Transverse colon (tissue), 4 donors: Measurements from ENCODE around the gene PRRT1. TPM values are rescaled to one million over a fixed set of nuclear protein-coding genes. Genes with fewer than 3 reads are reported as not detected.

Experiments used
- DNase-seq: peaks from one replicate; pipeline ENCODE4 v3.0.0-alpha.2; 2019
- H3K27ac ChIP-seq, 4 donors: fragments of 200-600 bp; sonication (generic); 2 replicates each; pipeline ENCODE4 v1.5.1; 2016 to 2018; ENCODE audit warnings: inconsistent platforms in 4 of 4
- H3K27me3 ChIP-seq: fragments of 200-600 bp; sonication (generic); 2 replicates; pipeline ENCODE4 v1.5.1; 2017; ENCODE audit warnings: inconsistent platforms
- H3K36me3 ChIP-seq, 4 donors: fragments of 200-600 bp; sonication (generic); 2 replicates each; pipeline ENCODE4 v1.5.1; 2017 to 2019; ENCODE audit warnings: inconsistent platforms in 4 of 4
- H3K4me1 ChIP-seq, 4 donors: fragments of 200-600 bp; sonication (generic); 2 replicates each; pipeline ENCODE4 v1.5.1; 2017 to 2020; ENCODE audit warnings: inconsistent platforms in 4 of 4
- H3K4me3 ChIP-seq, 4 donors: fragments of 200-600 bp; sonication (generic); 1 replicate in 1 of 4; 2 replicates in 3 of 4; pipeline versions ENCODE4 v1.5.1 to v1.6.1; 2017 to 2019; ENCODE audit warnings: inconsistent platforms in 4 of 4
- H3K9me3 ChIP-seq, 2 donors: fragments of 200-600 bp; sonication (generic); 2 replicates each; pipeline ENCODE4 v1.5.1; 2017 to 2019; ENCODE audit warnings: inconsistent platforms in 2 of 2
- CTCF ChIP-seq, 5 experiments: fragments of 200-600 bp in 3 of 5; fragments of 450-650 bp in 2 of 5; sonication (generic) in 3 of 5; IDR thresholded peaks; 1 replicate in 2 of 5; 2 replicates in 3 of 5; pipeline ENCODE4 v1.5.1; 2016 to 2017; ENCODE audit warnings: antibody characterized with exemption in 5 of 5, inconsistent platforms in 3 of 5, mild to moderate bottlenecking in 2 of 5, moderate library complexity in 1 of 5
- EP300 ChIP-seq: sonication (generic); formaldehyde crosslinking; IDR thresholded peaks from one replicate; pipeline ENCODE4 v1.6.1; 2017; ENCODE audit warnings: antibody characterized with exemption, low read depth
- POLR2A ChIP-seq: fragments of 450-650 bp; IDR thresholded peaks from one replicate; pipeline ENCODE4 v1.6.1; 2016; ENCODE audit warnings: antibody characterized with exemption, mild to moderate bottlenecking, moderate library complexity
- POLR2AphosphoS5 ChIP-seq, 3 donors: sonication (generic); formaldehyde crosslinking; IDR thresholded peaks; one replicate each; pipeline ENCODE4 v1.6.1; 2016; ENCODE audit warnings: antibody characterized with exemption in 3 of 3
- WGBS, 2 donors: methylation state at CpG; one replicate each; pipeline ENCODE4 v1.1.5; 2018; ENCODE audit warnings: low coverage in 1 of 2; 5-methylcytosine and 5-hydroxymethylcytosine counted together
- in situ Hi-C, 4 donors: fragments of 200-750 bp; cut with MboI; loops; one replicate each; pipeline versions ENCODE4 v1.15.0 to v1.15.1; 2017; ENCODE audit warnings: low sequenced_read_pairs in 3 of 4, low pct_ligation_motif_present in 1 of 4, low pct_unique_long_range_greater_than_20kb in 1 of 4
- intact Hi-C: fragments of 100-400 bp; cut with DNase I; formaldehyde crosslinking; loops from one replicate; pipeline ENCODE4 v1.15.1; 2023; ENCODE audit warnings: low total_unique reads
- total RNA-seq, 4 donors: library from RNA; depleted of rRNA; stranded (reverse); fragments of >200 nt; gene quantifications; one replicate each; pipeline ENCODE4 v1.1.0, GENCODE V29; 2016

The PRRT1 gene
- total RNA-seq, 4 donors from 2014 or later, result 2.4 to 2.7 TPM; not detected in 2

- intact Hi-C loops (loop anchor here (5.0 kb wide), 1 partner anchor 498 kb away; the partner anchor contains the start of gene BAG6), in situ Hi-C loops (no loop called here)
- Histone ChIP-seq H3K4me3 (peak overlapping the region in 1 of 4 donors; percentile 68), H3K9me3 (no peaks in the 10 kb centered on the region), H3K27ac (peak overlapping the region in 2 of 4 donors; percentile 42 to 89), H3K27me3 (peaks cover 13% of the 10 kb centered on the region), H3K4me1 (peaks cover 6 to 35% (median 31%) of the 10 kb centered on the region in 4 donors), H3K36me3 (no peaks in the 10 kb centered on the region)
- TF ChIP-seq EP300, result no peak
- TF ChIP-seq CTCF (IDR thresholded peaks at IDR 0.05), result no peak
- TF ChIP-seq POLR2AphosphoS5 (IDR thresholded peaks at IDR 0.05), result no peak
- no peak for TF ChIP-seq POLR2A
- 62 to 70% methylated on average over 15 to 46 of the region's 55 CpGs for WGBS, 2 donors
- DNase-seq, result no peak
Measured at GRCh38 chr6:32149932-32150870, 1.5 kb downstream of the PRRT1 start.

GRCh38 chr6:32149092-32149755 is 2.5 kb downstream of the PRRT1 start:
- H3K27ac ChIP-seq, result no peak overlapping the region
- TF ChIP-seq POLR2AphosphoS5 (IDR thresholded peaks at IDR 0.05), result no peak
- no peak for TF ChIP-seq POLR2A
- no peak for TF ChIP-seq CTCF (IDR thresholded peaks at IDR 0.05)
- no peak for TF ChIP-seq EP300
- intact Hi-C loops, result no loop called here
- no peak for DNase-seq
- no peaks in the 10 kb centered on the region for H3K36me3 ChIP-seq
- no peaks in the 10 kb centered on the region for H3K9me3 ChIP-seq
- 76 to 86% methylated on average over 14 to 47 of the region's 47 CpGs for WGBS, 2 donors
- in situ Hi-C loops, result no loop called here
- peak overlapping the region in 1 of 4 donors; percentile 38 for H3K4me3 ChIP-seq
- H3K4me1 ChIP-seq, result peaks cover 0 to 29% (median 27%) of the 10 kb centered on the region in 4 donors
- H3K27me3 ChIP-seq, result peaks cover 13% of the 10 kb centered on the region

GRCh38 chr6:32148289-32149091 is 3.2 kb downstream of the PRRT1 start:
- H3K9me3 ChIP-seq, result no peaks in the 10 kb centered on the region
- WGBS, 2 donors, result 33 to 60% methylated on average over 23 to 39 of the region's 39 CpGs
- no peaks in the 10 kb centered on the region for H3K36me3 ChIP-seq
- peaks cover 13% of the 10 kb centered on the region for H3K27me3 ChIP-seq
- peak; percentile 58 for DNase-seq
- peak overlapping the region in 3 of 4 donors; percentile 14 to 38 (median 19) for H3K4me3 ChIP-seq
- in situ Hi-C loops, result no loop called here
- H3K27ac ChIP-seq, result no peak overlapping the region
- intact Hi-C loops, result no loop called here
- TF ChIP-seq EP300 (no peak), POLR2A (no peak), CTCF (IDR thresholded peaks at IDR 0.05) (peak in 1 of 5 experiments; percentile 8), POLR2AphosphoS5 (IDR thresholded peaks at IDR 0.05) (no peak)
- peaks cover 0 to 32% (median 29%) of the 10 kb centered on the region in 4 donors for H3K4me1 ChIP-seq
